ENCODE measurements around the gene TSPEAR.
"Not testable (repeated sequence)": the region's sequence is repeated elsewhere in the genome, so short reads cannot be mapped to it uniquely, and the experiment has no call there.

Gene TSPEAR

DNA sequence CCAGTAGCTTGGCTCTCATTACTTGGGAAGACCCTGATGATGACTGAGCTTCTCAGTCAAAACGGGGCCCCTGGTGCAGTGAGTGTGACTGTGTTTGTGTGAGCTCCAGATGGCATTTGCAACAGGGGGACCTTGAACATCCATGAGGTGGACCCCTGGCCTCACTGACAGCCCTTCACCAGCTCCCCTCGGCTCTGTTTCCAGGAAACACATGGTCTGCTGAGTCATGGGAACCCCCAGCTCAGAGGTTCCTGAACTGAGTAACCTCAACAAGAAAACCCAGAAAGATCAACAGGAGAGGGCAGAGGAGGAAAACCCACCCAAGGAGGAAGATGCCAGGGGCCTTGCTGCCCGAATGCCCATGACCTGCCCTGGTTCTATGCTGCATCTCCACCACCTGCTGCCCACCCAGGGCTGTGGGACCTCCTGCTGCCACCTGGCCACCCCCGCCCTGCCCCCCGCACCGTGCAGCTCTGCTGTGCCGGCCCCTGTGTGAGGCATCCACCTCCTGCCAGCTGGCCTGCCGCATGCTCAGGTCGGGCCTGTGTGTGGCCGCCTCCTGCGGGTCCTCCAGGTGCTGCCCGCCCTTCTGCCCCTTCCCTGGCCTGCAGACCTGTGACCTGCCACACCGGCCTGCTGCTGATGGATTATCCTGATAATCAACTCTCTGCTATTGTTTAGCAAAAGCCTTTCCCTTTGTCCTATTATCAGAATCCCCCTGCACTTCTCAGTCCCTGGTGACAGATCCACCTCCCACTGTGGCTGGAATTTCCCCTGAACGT is 25.2 kb downstream of the TSPEAR start:
- DNase-seq (ENCODE audit: extremely low spot score), result no peak
- ChIA-PET POLR2A (no interaction called here), CTCF (no interaction called here)
- TF ChIP-seq, protein P1, sequence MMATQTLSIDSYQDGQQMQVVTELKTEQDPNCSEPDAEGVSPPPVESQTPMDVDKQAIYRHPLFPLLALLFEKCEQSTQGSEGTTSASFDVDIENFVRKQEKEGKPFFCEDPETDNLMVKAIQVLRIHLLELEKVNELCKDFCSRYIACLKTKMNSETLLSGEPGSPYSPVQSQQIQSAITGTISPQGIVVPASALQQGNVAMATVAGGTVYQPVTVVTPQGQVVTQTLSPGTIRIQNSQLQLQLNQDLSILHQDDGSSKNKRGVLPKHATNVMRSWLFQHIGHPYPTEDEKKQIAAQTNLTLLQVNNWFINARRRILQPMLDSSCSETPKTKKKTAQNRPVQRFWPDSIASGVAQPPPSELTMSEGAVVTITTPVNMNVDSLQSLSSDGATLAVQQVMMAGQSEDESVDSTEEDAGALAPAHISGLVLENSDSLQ (IDR thresholded peaks at IDR 0.05), result no peak
- TF ChIP-seq ZNF384 (IDR thresholded peaks at IDR 0.05) (no peak), LEF1 (IDR thresholded peaks at IDR 0.05; ENCODE audit: borderline replicate concordance) (no peak), FOXA1 (IDR thresholded peaks at IDR 0.05) (no peak), ELF4 (IDR thresholded peaks at IDR 0.05) (no peak), HDGF (IDR thresholded peaks at IDR 0.05; ENCODE audit: borderline replicate concordance) (no peak), FOXK2 (IDR thresholded peaks at IDR 0.05) (no peak), TARDBP (IDR thresholded peaks at IDR 0.05) (no peak), FOXM1 (IDR thresholded peaks at IDR 0.05; ENCODE audit: borderline replicate concordance) (no peak), SUZ12 (IDR thresholded peaks at IDR 0.05) (no peak), SP1 (IDR thresholded peaks at IDR 0.05) (no peak), NFRKB (IDR thresholded peaks at IDR 0.05) (no peak), ARNT (IDR thresholded peaks at IDR 0.05) (no peak), BHLHE40 (IDR thresholded peaks at IDR 0.05; ENCODE audit: borderline replicate concordance) (no peak), CTBP1 (IDR thresholded peaks at IDR 0.05; ENCODE audit: borderline replicate concordance) (no peak), L3MBTL2 (conservative IDR thresholded peaks at IDR 0.05) (no peak)

- CTCF ChIA-PET, result interaction anchor here (1.1 kb wide), 1 partner anchor 57 kb away, joined by 4 read pairs; no protein-coding TSS in a partner anchor
- DNase-seq (ENCODE audit: extremely low spot score); POLR2A ChIA-PET: not testable (repeated sequence)
These were observed 26.3 kb downstream of the TSPEAR start for GRCh38 chr21:44685050-44685449.

DNA sequence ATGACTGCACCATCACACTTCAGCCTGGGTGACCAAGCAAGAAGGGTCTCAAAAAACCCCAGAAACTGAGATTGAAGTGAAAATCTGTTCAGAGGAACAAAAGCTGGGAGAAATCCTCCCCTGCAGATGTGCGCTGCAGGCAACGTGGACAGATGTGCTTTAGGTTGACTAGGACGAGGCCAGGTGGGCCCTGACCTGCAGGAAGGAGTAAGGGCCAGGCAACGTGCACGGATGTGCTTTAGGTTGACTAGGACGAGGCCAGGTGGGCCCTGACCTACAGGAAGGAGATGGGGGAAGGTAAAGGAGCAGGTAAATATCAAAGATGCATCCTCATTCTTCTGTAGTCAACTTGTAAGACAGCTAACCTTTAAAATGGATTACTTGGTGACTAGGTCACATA is 26.9 kb downstream of the TSPEAR start:
- ChIA-PET POLR2A (no interaction called here), CTCF (interaction anchor here (1.1 kb wide), 1 partner anchor 58 kb away, joined by 4 read pairs; no protein-coding TSS in a partner anchor)
- TF ChIP-seq FOXK2 (IDR thresholded peaks at IDR 0.05) (no peak), ZNF384 (IDR thresholded peaks at IDR 0.05) (no peak), BHLHE40 (IDR thresholded peaks at IDR 0.05; ENCODE audit: borderline replicate concordance) (no peak), TARDBP (IDR thresholded peaks at IDR 0.05) (no peak), SP1 (IDR thresholded peaks at IDR 0.05) (no peak), FOXA1 (IDR thresholded peaks at IDR 0.05) (no peak), ARNT (IDR thresholded peaks at IDR 0.05) (no peak), SUZ12 (IDR thresholded peaks at IDR 0.05) (no peak), FOXM1 (IDR thresholded peaks at IDR 0.05; ENCODE audit: borderline replicate concordance) (no peak), CTBP1 (IDR thresholded peaks at IDR 0.05; ENCODE audit: borderline replicate concordance) (no peak), ELF4 (IDR thresholded peaks at IDR 0.05) (no peak), LEF1 (IDR thresholded peaks at IDR 0.05; ENCODE audit: borderline replicate concordance) (no peak), NFRKB (IDR thresholded peaks at IDR 0.05) (no peak), L3MBTL2 (conservative IDR thresholded peaks at IDR 0.05) (no peak)
- TF ChIP-seq, protein P1 (IDR thresholded peaks at IDR 0.05), result no peak
- DNase-seq (ENCODE audit: extremely low spot score), result no peak

GRCh38 chr21:44684077-44684476 is 27.3 kb downstream of the TSPEAR start:
- POLR2A ChIA-PET, result no interaction called here
- no peak for DNase-seq (ENCODE audit: extremely low spot score)
- CTCF ChIA-PET, result interaction anchor here (0.6 to 1.1 kb wide), 2 partner anchors 52 to 58 kb away, joined by 3 to 4 read pairs; no protein-coding TSS in a partner anchor
- TF ChIP-seq L3MBTL2 (conservative IDR thresholded peaks at IDR 0.05) (no peak), CTBP1 (IDR thresholded peaks at IDR 0.05; ENCODE audit: borderline replicate concordance) (no peak)

DNA sequence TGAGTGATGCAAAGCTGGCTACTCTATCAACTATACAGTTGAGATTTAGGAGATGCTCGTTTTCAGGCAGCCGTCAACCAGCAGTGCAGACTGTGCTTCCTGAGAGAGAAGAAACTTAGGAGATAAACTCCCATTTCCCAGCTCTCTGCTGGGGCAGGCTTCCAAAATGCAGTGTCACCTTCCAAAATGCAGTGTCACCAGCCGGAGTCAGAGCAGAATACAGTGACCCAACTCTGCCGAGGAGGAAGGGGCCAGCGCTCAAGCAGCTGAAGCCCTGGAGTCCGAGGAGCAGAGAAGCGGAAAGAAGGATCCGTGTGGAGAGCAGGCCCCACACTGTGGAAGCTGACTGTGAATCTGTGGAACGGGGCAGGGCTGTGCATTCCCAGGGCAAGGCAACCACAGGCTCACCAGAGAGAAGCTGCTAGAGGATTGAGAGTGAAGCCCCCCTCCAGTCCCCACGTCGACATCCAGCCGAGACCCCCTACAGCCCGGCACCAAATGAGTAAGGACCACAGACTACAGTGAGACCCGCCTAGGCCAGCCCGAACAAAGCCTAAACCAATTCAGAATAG is 28.7 kb downstream of the TSPEAR start:
- CTCF ChIA-PET, result no interaction called here
- POLR2A ChIA-PET, result no interaction called here
- DNase-seq (ENCODE audit: extremely low spot score), result no peak
- no peak for TF ChIP-seq SP1 (IDR thresholded peaks at IDR 0.05)
- TF ChIP-seq FOXK2 (IDR thresholded peaks at IDR 0.05), result no peak
- TF ChIP-seq, protein P1 (IDR thresholded peaks at IDR 0.05), result no peak
- no peak for TF ChIP-seq TARDBP (IDR thresholded peaks at IDR 0.05)
- no peak for TF ChIP-seq CTBP1 (IDR thresholded peaks at IDR 0.05; ENCODE audit: borderline replicate concordance)
- TF ChIP-seq FOXM1 (IDR thresholded peaks at IDR 0.05; ENCODE audit: borderline replicate concordance), result no peak
- no peak for TF ChIP-seq LEF1 (IDR thresholded peaks at IDR 0.05; ENCODE audit: borderline replicate concordance)
- TF ChIP-seq ZNF384 (IDR thresholded peaks at IDR 0.05), result no peak
- no peak for TF ChIP-seq FOXA1 (IDR thresholded peaks at IDR 0.05)
- no peak for TF ChIP-seq ARNT (IDR thresholded peaks at IDR 0.05)

DNA sequence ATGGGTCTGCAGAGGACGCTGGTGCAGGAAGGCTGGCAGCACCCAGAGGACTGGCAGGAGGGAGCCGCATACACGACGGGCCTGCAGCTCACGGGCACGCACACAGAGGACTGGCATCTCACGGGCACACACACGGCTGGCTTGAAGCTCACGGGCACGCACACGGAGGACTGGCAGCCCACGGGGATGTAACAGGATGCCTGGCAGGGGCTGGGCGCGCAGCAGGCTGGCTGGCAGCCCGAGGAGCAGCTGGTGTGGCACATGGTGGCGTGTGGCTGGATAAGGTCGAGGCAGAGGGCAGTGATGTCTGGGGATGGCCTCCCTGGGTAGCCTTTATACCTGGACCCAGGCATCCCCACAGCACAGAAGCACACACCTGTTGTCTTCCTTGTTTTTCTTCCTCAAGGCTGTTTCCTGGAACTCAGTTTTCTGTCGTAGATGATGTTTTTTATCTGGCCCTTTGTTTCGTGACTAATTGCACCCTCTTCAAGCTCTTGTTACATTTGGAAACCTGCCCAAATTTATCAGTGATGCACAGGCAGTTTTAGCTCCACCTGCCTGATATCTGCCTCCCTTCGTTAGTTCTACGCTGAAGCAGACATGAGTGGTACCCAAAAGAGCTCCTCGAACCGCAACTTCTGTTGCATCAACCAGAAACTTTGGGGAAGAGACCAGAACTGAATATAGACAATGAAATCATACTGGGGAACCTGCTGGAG is 29.4 kb downstream of the TSPEAR start, which contains the start of gene KRTAP12-1:
TSS of gene KRTAP12-1 (minus strand) at position 303 of the 719 bp plus-strand sequence. CDS start at position 263, 40 bp downstream.
- ChIA-PET CTCF (no interaction called here), POLR2A (no interaction called here)
- TF ChIP-seq ZNF384 (IDR thresholded peaks at IDR 0.05) (no peak), BHLHE40 (IDR thresholded peaks at IDR 0.05; ENCODE audit: borderline replicate concordance) (no peak), HDGF (IDR thresholded peaks at IDR 0.05; ENCODE audit: borderline replicate concordance) (no peak), ELF4 (IDR thresholded peaks at IDR 0.05) (no peak), FOXK2 (IDR thresholded peaks at IDR 0.05) (no peak), SUZ12 (IDR thresholded peaks at IDR 0.05) (no peak), SP1 (IDR thresholded peaks at IDR 0.05) (no peak), FOXM1 (IDR thresholded peaks at IDR 0.05; ENCODE audit: borderline replicate concordance) (no peak), LEF1 (IDR thresholded peaks at IDR 0.05; ENCODE audit: borderline replicate concordance) (no peak), CTBP1 (IDR thresholded peaks at IDR 0.05; ENCODE audit: borderline replicate concordance) (no peak), NFRKB (IDR thresholded peaks at IDR 0.05) (no peak), L3MBTL2 (conservative IDR thresholded peaks at IDR 0.05) (no peak), FOXA1 (IDR thresholded peaks at IDR 0.05) (no peak), TARDBP (IDR thresholded peaks at IDR 0.05) (no peak), ARNT (IDR thresholded peaks at IDR 0.05) (no peak)
- TF ChIP-seq, protein P1 (IDR thresholded peaks at IDR 0.05), result no peak
- no peak for DNase-seq (ENCODE audit: extremely low spot score)

Measured in HEK293T (cell line).